ENCODE measurements around the gene MS4A3.

Gene MS4A3

DNA sequence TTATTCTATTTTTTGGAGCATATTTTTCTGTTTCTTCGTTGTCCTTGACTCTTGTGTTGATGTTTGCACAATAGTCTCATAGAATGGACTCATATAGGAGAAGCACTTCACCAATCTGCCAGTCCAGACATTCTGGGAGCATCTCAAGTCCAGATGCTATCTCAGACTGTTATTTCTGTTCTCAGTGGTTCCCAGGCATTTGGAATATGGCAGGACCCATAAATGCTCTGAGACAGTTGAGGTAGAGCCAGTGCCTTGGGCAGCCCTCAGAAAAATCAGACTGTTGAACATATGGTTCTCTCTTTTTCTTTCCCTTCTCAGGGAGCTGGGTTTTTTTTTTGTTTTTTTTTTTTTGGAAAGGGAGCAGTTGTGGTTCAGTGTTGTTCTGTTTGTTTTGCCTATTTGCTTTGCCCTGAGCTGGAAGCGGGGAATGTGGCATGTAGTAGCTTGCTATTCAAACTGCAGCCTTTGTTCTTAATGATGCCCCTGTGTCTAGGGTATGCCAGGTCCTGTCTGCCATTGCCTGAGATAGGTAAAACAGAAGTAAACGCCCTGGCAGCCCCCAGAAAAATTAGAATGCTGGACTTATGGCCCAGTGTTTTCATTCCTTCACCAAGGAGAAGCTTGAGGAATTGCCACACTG is 28.3 kb downstream of the MS4A3 start:
- ChIA-PET CTCF (no interaction called here), POLR2A (no interaction called here)
- TF ChIP-seq GFI1B (tag by site-specific recombination; IDR thresholded peaks at IDR 0.05) (no peak), ZNF530 (tag by site-specific recombination; IDR thresholded peaks at IDR 0.05; ENCODE audit: low read depth) (no peak), ZNF624 (tag by site-specific recombination; IDR thresholded peaks at IDR 0.05) (no peak), HOXD13 (CRISPR knock-in tag; IDR thresholded peaks at IDR 0.05; ENCODE audit: borderline replicate concordance) (no peak), ZNF629 (tag by site-specific recombination; IDR thresholded peaks at IDR 0.05) (no peak), ZNF335 (tag by site-specific recombination; conservative IDR thresholded peaks at IDR 0.05) (no peak), GLI2 (tag by site-specific recombination; IDR thresholded peaks at IDR 0.05; ENCODE audit: borderline replicate concordance, low read depth) (no peak), ZNF843 (tag by site-specific recombination; IDR thresholded peaks at IDR 0.05) (no peak), HOXA7 (CRISPR knock-in tag; IDR thresholded peaks at IDR 0.05; ENCODE audit: borderline replicate concordance) (no peak), ZNF626 (tag by site-specific recombination; IDR thresholded peaks at IDR 0.05) (no peak), SETDB1 (IDR thresholded peaks at IDR 0.05; ENCODE audit: insufficient read length, low read length) (no peak), ZNF548 (tag by site-specific recombination; IDR thresholded peaks at IDR 0.05) (no peak), ZNF366 (tag by site-specific recombination; conservative IDR thresholded peaks at IDR 0.05) (no peak), REPIN1 (tag by site-specific recombination; IDR thresholded peaks at IDR 0.05; ENCODE audit: low read depth) (no peak), ZNF324 (tag by site-specific recombination; IDR thresholded peaks at IDR 0.05) (no peak), SCRT2 (tag by site-specific recombination; IDR thresholded peaks at IDR 0.05) (no peak), ZNF561 (tag by site-specific recombination; IDR thresholded peaks at IDR 0.05; ENCODE audit: borderline replicate concordance) (no peak)
- TF ChIP-seq, protein P1, sequence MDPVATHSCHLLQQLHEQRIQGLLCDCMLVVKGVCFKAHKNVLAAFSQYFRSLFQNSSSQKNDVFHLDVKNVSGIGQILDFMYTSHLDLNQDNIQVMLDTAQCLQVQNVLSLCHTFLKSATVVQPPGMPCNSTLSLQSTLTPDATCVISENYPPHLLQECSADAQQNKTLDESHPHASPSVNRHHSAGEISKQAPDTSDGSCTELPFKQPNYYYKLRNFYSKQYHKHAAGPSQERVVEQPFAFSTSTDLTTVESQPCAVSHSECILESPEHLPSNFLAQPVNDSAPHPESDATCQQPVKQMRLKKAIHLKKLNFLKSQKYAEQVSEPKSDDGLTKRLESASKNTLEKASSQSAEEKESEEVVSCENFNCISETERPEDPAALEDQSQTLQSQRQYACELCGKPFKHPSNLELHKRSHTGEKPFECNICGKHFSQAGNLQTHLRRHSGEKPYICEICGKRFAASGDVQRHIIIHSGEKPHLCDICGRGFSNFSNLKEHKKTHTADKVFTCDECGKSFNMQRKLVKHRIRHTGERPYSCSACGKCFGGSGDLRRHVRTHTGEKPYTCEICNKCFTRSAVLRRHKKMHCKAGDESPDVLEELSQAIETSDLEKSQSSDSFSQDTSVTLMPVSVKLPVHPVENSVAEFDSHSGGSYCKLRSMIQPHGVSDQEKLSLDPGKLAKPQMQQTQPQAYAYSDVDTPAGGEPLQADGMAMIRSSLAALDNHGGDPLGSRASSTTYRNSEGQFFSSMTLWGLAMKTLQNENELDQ (tag by site-specific recombination; IDR thresholded peaks at IDR 0.05; ENCODE audit: low read depth), result no peak
- TF ChIP-seq, protein P2, sequence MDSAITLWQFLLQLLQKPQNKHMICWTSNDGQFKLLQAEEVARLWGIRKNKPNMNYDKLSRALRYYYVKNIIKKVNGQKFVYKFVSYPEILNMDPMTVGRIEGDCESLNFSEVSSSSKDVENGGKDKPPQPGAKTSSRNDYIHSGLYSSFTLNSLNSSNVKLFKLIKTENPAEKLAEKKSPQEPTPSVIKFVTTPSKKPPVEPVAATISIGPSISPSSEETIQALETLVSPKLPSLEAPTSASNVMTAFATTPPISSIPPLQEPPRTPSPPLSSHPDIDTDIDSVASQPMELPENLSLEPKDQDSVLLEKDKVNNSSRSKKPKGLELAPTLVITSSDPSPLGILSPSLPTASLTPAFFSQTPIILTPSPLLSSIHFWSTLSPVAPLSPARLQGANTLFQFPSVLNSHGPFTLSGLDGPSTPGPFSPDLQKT (IDR thresholded peaks at IDR 0.05; ENCODE audit: borderline replicate concordance, low read depth, low read length), result no peak
- TF ChIP-seq, protein P3, sequence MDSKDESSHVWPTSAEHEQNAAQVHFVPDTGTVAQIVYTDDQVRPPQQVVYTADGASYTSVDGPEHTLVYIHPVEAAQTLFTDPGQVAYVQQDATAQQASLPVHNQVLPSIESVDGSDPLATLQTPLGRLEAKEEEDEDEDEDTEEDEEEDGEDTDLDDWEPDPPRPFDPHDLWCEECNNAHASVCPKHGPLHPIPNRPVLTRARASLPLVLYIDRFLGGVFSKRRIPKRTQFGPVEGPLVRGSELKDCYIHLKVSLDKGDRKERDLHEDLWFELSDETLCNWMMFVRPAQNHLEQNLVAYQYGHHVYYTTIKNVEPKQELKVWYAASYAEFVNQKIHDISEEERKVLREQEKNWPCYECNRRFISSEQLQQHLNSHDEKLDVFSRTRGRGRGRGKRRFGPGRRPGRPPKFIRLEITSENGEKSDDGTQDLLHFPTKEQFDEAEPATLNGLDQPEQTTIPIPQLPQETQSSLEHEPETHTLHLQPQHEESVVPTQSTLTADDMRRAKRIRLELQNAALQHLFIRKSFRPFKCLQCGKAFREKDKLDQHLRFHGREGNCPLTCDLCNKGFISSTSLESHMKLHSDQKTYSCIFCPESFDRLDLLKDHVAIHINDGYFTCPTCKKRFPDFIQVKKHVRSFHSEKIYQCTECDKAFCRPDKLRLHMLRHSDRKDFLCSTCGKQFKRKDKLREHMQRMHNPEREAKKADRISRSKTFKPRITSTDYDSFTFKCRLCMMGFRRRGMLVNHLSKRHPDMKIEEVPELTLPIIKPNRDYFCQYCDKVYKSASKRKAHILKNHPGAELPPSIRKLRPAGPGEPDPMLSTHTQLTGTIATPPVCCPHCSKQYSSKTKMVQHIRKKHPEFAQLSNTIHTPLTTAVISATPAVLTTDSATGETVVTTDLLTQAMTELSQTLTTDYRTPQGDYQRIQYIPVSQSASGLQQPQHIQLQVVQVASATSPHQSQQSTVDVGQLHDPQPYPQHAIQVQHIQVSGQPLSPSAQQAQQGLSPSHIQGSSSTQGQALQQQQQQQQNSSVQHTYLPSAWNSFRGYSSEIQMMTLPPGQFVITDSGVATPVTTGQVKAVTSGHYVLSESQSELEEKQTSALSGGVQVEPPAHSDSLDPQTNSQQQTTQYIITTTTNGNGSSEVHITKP (tag by site-specific recombination; IDR thresholded peaks at IDR 0.05), result no peak

More for the DNA sequence above, 28.3 kb downstream of the MS4A3 start:
- Histone ChIP-seq H3K4me3 (ENCODE audit: low read depth, low read length) (no peak overlapping the region), H3K27ac (ENCODE audit: extremely low read depth, low read depth, low read length) (no peak overlapping the region), H3K9me3 (ENCODE audit: control insufficient read depth, insufficient read depth, low read depth, low read length) (no peaks in the 10 kb centered on the region), H3K36me3 (ENCODE audit: control insufficient read depth in 2 of 2, insufficient read depth in 1 of 2, low read length in 2 of 2) (no peaks in the 10 kb centered on the region), H3K4me1 (ENCODE audit: control insufficient read depth, insufficient read depth, low read length) (no peaks in the 10 kb centered on the region)
